Activated gamma-delta T cell treated with anti-CD3 and anti-CD28 coated beads, Interleukin-2, amount 50 U/mL, for 16 hours (primary cell): ENCODE data around the gene PRR29.
"Not testable (repeated sequence)": the region's sequence is repeated elsewhere in the genome, so short reads cannot be mapped to it uniquely, and the experiment has no call there.

ENCODE experiments used
- DNase-seq: peaks from one replicate; pipeline ENCODE4 v3.0.0-alpha.2; 2020; ENCODE audit warnings: low read depth

The PRR29 gene

DNA sequence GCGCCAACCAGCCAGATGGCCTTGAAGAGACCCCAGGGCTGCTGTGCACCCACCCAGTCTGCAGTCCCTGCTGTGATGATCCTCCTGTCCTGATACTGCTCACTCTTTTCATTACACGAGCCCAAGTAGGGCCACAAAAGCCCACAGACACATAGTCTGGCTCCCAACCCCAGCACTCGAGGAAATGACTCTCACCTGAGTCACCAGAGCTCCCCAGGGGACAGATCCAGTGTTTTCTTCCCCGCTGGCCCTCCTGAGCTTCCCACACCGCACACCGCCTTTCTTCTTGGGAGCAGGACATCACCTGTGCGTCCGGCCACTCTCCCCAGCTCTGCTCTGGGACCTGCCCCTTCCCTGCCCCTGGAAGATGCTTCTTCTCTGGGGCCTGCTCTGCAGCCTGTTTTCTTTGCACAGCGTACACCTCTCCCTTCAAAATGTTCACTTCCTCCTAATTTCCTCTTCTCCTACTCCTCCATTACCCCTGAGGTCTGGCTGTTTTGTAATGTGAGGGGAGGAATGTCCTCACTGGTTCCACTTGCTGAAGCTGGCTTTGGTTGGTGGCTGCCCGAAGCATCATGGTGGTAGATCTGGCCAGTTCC lies 23.5 kb upstream of the PRR29 start:
- DNase-seq, result no peak

- DNase-seq, result no peak
Measured at GRCh38 chr17:63975541-63976092, 22.5 kb upstream of the PRR29 start.

DNA sequence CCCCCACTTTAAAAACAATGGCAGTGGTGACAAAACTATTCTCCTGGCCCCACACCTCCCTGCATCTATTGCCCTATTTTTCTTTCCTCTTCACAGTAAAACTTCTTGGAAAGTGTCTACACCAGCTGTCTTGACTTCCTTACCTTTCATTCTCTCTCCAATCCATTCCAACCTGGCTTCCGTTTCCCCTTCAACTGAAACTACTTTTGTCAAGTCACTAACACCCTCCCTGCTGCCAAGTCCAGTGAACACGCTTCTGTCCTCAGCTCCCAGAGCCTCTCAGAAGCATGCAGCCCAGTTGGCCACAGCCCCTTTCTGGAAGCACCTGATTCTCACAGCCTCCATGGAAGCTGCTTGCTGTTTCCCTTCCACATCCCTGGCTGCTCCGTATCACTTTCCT lies 21.4 kb upstream of the PRR29 start:
- no peak for DNase-seq

GRCh38 chr17:63978272-63979200 lies 19.6 kb upstream of the PRR29 start:
- no peak for DNase-seq

GRCh38 chr17:63982641-63983040 lies 15.5 kb upstream of the PRR29 start:
- not testable (repeated sequence) for DNase-seq

GRCh38 chr17:63983320-63983719 lies 14.8 kb upstream of the PRR29 start:
- no peak for DNase-seq

- no peak for DNase-seq
Measured at GRCh38 chr17:63984236-63984635, 13.9 kb upstream of the PRR29 start.

DNA sequence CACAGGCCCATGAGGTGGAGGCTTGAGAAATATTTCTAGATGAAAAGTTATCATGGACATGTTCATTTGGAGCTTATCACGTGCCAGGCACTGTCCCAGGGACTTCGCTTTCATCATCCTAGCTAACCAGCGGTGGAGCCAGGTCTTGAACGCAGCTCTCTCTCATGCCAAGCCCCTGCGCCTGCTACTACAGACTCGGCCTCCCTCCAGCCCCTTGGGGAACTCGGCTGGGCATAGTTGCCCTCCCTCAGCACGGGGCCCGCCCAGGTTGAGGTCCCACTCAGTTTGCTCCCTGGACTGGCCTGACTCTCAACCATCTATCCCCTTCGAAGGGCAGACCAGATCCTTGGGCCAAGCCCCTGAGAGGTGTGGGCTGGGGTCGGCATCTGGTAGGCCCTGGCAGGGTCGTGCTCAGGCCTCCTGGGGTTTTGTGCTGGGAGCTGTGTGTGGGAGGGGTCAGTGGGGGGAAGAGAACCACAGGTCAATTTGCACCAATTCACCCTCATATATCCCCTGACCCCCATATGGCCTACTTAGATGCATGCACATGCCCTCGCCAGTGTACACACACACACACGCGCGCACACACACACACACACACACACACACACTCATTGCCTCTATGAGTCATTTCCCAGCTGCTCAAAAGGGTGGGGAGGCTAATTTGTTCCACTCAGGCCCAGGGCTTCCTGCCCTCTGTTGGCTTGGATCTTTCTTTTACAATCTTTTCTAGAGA lies 13.3 kb upstream of the PRR29 start:
- peak; percentile 56 for DNase-seq

- DNase-seq, result no peak
Measured at GRCh38 chr17:63985387-63986140, 12.6 kb upstream of the PRR29 start.

DNA sequence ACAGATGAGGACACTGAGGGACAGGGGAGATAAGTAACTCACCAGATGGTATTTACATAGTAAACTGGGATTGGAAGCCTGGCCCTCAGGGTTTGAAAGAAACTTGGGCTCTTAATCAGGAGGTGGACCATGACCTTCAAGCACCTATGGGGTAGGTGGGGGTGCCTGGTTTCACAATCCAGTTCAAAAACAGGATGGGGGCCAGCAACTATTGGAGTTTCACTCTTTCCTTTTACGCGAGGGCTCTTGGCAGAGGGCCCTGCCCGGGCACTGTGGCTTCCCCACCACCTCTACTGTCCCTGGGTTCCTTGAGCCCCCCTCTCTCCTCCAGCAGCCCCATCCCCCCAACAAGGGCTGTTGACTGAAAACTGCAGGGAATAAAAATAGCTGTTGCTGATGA lies 11.3 kb upstream of the PRR29 start:
- no peak for DNase-seq

DNA sequence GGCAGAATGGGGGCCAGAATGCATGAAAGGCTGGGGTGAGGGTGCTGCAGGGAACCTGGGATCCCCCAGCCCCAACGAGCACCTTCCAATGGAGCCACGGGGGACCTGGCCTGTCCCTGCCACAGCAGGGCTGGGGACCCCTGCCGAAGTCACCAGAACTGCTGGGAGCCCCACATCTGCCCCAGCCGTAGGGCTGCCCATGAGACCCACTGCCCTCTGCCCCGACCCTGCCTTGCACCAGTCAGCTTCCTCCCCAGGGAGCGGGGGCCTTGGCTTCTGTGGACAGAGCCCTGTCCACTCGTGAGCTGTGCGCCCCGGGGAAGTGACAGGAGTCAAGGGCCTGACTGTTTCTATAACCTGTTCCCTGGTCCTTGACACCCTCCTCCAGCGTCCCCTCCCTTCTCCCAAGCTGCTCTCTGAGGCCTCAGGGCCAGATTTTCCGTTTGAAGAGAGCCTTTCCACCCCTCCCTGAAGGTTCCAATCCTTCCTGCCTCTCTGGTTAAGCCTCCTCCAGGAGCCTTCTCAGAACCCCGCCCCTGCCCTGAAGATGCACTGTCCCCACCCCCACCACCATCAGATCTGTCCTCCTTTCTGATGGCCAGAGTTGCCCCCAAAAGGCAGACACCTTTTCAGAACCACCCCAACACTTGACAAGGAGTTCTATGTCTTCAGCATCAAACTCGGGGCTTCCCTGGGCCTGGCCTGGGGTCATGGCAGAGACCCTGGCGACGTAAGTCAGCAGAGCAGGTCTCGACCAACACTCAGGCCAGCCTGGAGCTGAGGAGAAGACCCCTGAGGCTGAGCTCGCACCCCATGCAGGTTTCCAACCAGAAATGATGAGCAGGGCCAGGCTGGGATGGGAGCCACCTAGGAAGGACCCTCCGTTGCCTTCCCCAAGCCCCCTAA lies 10.7 kb upstream of the PRR29 start:
- DNase-seq, result no peak

- no peak for DNase-seq
Measured at GRCh38 chr17:63988127-63988478, 10.0 kb upstream of the PRR29 start.

- no peak for DNase-seq
Measured at GRCh38 chr17:63988741-63989621, 9.2 kb upstream of the PRR29 start.

GRCh38 chr17:63989622-63990345 lies 8.4 kb upstream of the PRR29 start:
- no peak for DNase-seq

- DNase-seq, result no peak
Measured at GRCh38 chr17:63991611-63992010, 6.5 kb upstream of the PRR29 start.

DNA sequence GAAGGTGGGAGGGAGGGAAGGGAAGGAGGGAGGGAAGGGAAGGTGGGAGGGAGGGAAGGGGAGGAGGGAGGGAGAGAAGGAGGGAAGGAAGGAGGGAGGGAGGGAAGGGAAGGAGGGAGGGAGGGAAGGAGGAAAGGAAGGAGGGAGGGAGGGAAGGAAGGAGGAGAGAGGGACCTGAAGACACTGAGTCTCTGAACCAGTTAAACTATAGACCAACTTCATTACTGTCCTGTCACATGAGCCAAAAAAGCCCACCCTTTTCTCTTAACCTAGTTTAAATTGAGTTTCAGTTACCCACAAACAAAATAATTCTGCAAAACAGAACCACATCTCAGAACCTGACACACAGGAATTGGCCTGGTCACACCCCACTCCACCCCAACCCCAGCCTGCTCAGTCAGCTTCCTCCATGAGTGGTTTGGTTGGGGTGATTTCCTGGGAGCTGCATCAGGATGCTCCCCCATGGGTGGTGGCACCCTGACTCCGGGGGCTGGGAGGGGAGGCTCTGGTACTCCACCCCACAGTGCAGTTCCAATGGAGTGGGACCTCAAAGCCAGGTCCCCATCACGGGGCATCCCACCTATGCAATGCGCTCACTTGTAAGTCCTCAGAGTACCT lies 4.7 kb upstream of the PRR29 start:
- no peak for DNase-seq

GRCh38 chr17:63995626-63996025 lies 2.5 kb upstream of the PRR29 start:
- DNase-seq, result no peak

DNA sequence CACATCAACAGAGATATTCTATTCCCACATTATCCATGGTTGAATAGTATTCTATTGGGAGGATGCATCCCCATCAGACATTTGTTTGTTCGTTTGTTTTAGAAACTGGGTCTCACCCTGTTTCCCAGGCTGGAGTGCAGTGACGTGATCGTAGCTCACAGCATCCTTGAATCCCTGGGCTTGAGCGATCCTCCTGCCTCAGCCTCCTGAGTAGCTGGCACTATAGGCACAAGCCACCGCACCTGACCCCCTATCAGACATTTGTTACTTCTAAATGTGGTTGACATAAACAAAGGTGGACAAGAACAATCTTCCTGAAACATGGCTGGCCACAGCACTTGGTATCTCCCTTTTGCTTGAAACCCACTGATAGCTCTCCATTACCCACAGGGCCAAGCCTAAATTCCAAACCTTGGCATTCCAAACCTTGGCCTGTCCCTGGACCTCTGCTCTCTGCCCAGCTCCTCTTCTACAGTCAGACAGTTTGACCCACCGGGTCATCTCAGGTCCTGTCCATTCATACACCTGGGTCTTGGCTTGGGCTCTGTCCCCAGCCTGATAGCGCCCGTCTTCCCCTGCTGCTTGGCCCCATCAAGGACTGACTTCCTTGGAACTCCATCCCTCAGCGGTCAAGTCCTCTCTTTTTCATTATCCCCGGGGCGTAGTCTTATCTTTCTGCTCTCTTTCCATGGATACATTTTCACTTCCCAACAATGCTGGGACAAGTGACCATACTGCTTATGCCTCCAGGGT lies 1.5 kb upstream of the PRR29 start:
- DNase-seq, result no peak
